Coronary artery (tissue), 2 donors: ENCODE data around the gene ST8SIA6.
"Not testable (repeated sequence)": the region's sequence is repeated elsewhere in the genome, so short reads cannot be mapped to it uniquely, and the experiment has no call there.

Experiments
- DNase-seq: peaks from one replicate; pipeline ENCODE4 v3.0.0-alpha.2; 2017; ENCODE audit warnings: low spot score
- H3K27ac ChIP-seq, 2 donors: fragments of 200-600 bp; sonication (generic); one replicate each; pipeline ENCODE4 v1.5.1; 2016 to 2019
- H3K4me3 ChIP-seq: fragments of 200-600 bp; sonication (generic); 2 replicates; pipeline ENCODE4 v1.5.1; 2016; ENCODE audit warnings: mild to moderate bottlenecking, moderate library complexity
- CTCF ChIP-seq: fragments of 200-600 bp; sonication (generic); IDR thresholded peaks from one replicate; pipeline ENCODE4 v1.5.1; 2019; ENCODE audit warnings: antibody characterized with exemption

Gene ST8SIA6

GRCh38 chr10:17450024-17450423, 4.4 kb downstream of the ST8SIA6 start:
- no peak for TF ChIP-seq CTCF
- DNase-seq = no peak
- no peak overlapping the region for H3K4me3 ChIP-seq

GRCh38 chr10:17445400-17445998, 8.9 kb downstream of the ST8SIA6 start:
- Histone ChIP-seq H3K27ac (no peak overlapping the region), H3K4me3 (no peak overlapping the region)
- DNase-seq = no peak
- TF ChIP-seq CTCF = no peak

More at GRCh38 chr10:17450024-17450423, 4.4 kb downstream of the ST8SIA6 start:
- H3K27ac ChIP-seq = no peak overlapping the region

- Histone ChIP-seq H3K27ac (no peak overlapping the region), H3K4me3 (no peak overlapping the region)
- no peak for TF ChIP-seq CTCF
- DNase-seq = no peak
These were observed 10.0 kb downstream of the ST8SIA6 start for GRCh38 chr10:17444388-17444714.

- Histone ChIP-seq H3K4me3 (no peak overlapping the region), H3K27ac (no peak overlapping the region)
- no peak for TF ChIP-seq CTCF
- no peak for DNase-seq
These were observed 10.5 kb downstream of the ST8SIA6 start for GRCh38 chr10:17443707-17444387.

- no peak for TF ChIP-seq CTCF
- no peak for DNase-seq
- H3K27ac ChIP-seq = no peak overlapping the region
- no peak overlapping the region for H3K4me3 ChIP-seq
These were observed 15.8 kb downstream of the ST8SIA6 start for GRCh38 chr10:17438583-17438982.

GRCh38 chr10:17436578-17436977, 17.8 kb downstream of the ST8SIA6 start:
- H3K4me3 ChIP-seq, H3K27ac ChIP-seq, DNase-seq: not testable (repeated sequence)

- no peak overlapping the region for H3K27ac ChIP-seq
- H3K4me3 ChIP-seq = no peak overlapping the region
- no peak for TF ChIP-seq CTCF
- no peak for DNase-seq
These were observed 18.4 kb downstream of the ST8SIA6 start for GRCh38 chr10:17435953-17436352.
